HG02571 (cell line): ENCODE data around the gene GPR15LG.

Experiments
- ATAC-seq: cut with Tn5 transposase; IDR thresholded peaks from one replicate; pipeline ENCODE4 v1.9.1; 2021; ENCODE audit warnings: mild to moderate bottlenecking, moderate library complexity; ENCODE audit not compliant: unreplicated experiment

Gene GPR15LG

GRCh38 chr10:84213076-84213475, 39.5 kb downstream of the GPR15LG start:
- ATAC-seq, result no peak

- peak; percentile 27 for ATAC-seq
These were observed 40.5 kb downstream of the GPR15LG start for GRCh38 chr10:84214046-84214572.

- ATAC-seq, result peak; percentile 74
These were observed 41.1 kb downstream of the GPR15LG start for GRCh38 chr10:84214612-84215235.

- no peak for ATAC-seq
These were observed 43.2 kb downstream of the GPR15LG start for GRCh38 chr10:84216834-84217233.

GRCh38 chr10:84217746-84218145, 44.1 kb downstream of the GPR15LG start:
- no peak for ATAC-seq

- ATAC-seq, result no peak
These were observed 48.3 kb downstream of the GPR15LG start for GRCh38 chr10:84221916-84222315.

GRCh38 chr10:84224411-84225028, 50.9 kb downstream of the GPR15LG start:
- no peak for ATAC-seq

- ATAC-seq, result no peak
These were observed 52.0 kb downstream of the GPR15LG start, which contains the start of gene LRIT2 for GRCh38 chr10:84225427-84226173. Gene LRIT2 (minus strand): TSS chr10:84225544. CDS start chr10:84225520, 24 bp downstream.

GRCh38 chr10:84226616-84227015, 53.0 kb downstream of the GPR15LG start:
- ATAC-seq, result no peak

- no peak for ATAC-seq
These were observed 54.2 kb downstream of the GPR15LG start for GRCh38 chr10:84227810-84228209.

- no peak for ATAC-seq
These were observed 56.8 kb downstream of the GPR15LG start for GRCh38 chr10:84230359-84230758.

GRCh38 chr10:84232376-84232775, 58.8 kb downstream of the GPR15LG start:
- ATAC-seq, result no peak

- no peak for ATAC-seq
These were observed 60.3 kb downstream of the GPR15LG start for GRCh38 chr10:84233940-84234339.

GRCh38 chr10:84234479-84234878, 60.9 kb downstream of the GPR15LG start:
- no peak for ATAC-seq
